IMR-90 (cell line): Measurements from ENCODE around the gene WNK4.

ENCODE experiments used
- BHLHE40 ChIP-seq: fragments of 150-350 bp; IDR thresholded peaks from 2 replicates; pipeline ENCODE4 v1.6.1; 2016; ENCODE audit warnings: mild to moderate bottlenecking, low read depth, low read length
- CEBPB ChIP-seq: IDR thresholded peaks from 2 replicates; pipeline ENCODE4 v1.6.1; 2012; ENCODE audit warnings: low read depth, low read length, improper control_type of control experiment
- CTCF ChIP-seq: conservative IDR thresholded peaks from 2 replicates; pipeline ENCODE4 v1.5.1; 2012; ENCODE audit warnings: mild to moderate bottlenecking, low read depth, low read length, improper control_type of control experiment
- MAZ ChIP-seq: IDR thresholded peaks from 2 replicates; pipeline ENCODE4 v1.6.1; 2012; ENCODE audit warnings: low read depth, mild to moderate bottlenecking, low read length, improper control_type of control experiment, moderate library complexity, borderline replicate concordance
- RAD21 ChIP-seq: IDR thresholded peaks from 2 replicates; pipeline ENCODE4 v1.6.1; 2012; ENCODE audit warnings: low read length, improper control_type of control experiment
- SMC3 ChIP-seq: fragments of 150-350 bp; IDR thresholded peaks from 2 replicates; pipeline ENCODE4 v1.6.1; 2016; ENCODE audit warnings: low read depth, mild to moderate bottlenecking, antibody characterized with exemption, low read length, moderate library complexity

GRCh38 chr17:42818379-42818778 lies 38.0 kb downstream of the WNK4 start:
- TF ChIP-seq RAD21 (no peak), CTCF (no peak), MAZ (no peak), CEBPB (no peak), SMC3 (no peak), BHLHE40 (no peak)
